ENCODE data around the gene CACNA1H. TPM values are rescaled to one million over a fixed set of nuclear protein-coding genes. Genes with fewer than 3 reads are reported as not detected.
"Not testable (repeated sequence)": the region's sequence is repeated elsewhere in the genome, so short reads cannot be mapped to it uniquely, and the experiment has no call there.

The CACNA1H gene
- total RNA-seq, 1 donor from 2014 or later, result 4.1 TPM

DNA sequence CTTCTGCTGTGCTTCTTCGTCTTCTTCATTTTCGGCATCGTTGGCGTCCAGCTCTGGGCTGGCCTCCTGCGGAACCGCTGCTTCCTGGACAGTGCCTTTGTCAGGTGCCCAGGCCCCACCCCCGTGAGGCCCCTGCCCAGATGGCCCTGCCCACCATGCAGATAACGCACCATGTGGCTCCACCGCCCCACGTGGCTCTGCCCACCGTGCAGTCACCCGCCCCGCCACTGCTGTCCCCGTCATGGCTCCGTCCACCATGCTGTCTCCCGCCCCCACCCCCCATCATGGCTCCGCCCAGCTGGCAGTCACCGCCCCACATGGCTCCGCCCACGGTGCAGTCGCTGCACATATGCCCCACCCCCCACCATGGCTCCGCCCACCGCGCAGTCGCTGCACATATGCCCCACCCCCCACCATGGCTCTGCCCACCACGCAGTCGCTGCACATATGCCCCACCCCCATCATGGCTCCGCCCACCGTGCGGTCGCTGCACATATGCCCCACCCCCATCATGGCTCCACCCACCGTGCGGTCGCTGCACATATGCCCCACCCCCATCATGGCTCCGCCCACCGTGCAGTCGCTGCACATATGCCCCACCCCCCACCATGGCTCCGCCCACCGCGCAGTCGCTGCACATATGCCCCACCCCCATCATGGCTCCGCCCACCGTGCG, 45.9 kb downstream of the CACNA1H start:
- ATAC-seq, result not testable (repeated sequence)

GRCh38 chr16:1199347-1200013, 46.6 kb downstream of the CACNA1H start:
- intact Hi-C loops (cut with DNase I), result no loop called here
- ATAC-seq (no peak), DNase-seq (ENCODE audit: low spot score) (no peak)

More for the DNA sequence above, 45.9 kb downstream of the CACNA1H start:
- DNase-seq (ENCODE audit: low spot score); intact Hi-C loops (cut with DNase I): not testable (repeated sequence)

GRCh38 chr16:1200014-1200627, 47.2 kb downstream of the CACNA1H start:
- intact Hi-C loops (cut with DNase I), result no loop called here
- ATAC-seq, result no peak
- no peak for DNase-seq (ENCODE audit: low spot score)

- intact Hi-C loops (cut with DNase I), result no loop called here
- ATAC-seq (no peak), DNase-seq (ENCODE audit: low spot score) (no peak)
Observed at GRCh38 chr16:1201444-1201843, 48.5 kb downstream of the CACNA1H start.

DNA sequence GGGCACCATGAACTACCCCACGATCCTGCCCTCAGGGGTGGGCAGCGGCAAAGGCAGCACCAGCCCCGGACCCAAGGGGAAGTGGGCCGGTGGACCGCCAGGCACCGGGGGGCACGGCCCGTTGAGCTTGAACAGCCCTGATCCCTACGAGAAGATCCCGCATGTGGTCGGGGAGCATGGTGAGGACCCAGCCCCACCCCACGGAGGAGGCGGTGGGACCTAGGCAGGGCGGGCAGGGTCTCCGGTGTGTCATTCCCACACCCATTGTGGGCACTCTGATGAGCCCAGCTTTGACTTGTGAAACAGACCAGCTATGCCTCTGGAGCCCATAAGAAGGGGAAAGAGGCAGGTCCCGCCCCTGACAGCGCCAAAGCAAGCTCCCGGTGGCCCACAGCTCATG, 49.4 kb downstream of the CACNA1H start:
- intact Hi-C loops (cut with DNase I), result no loop called here
- no peak for ATAC-seq
- DNase-seq (ENCODE audit: low spot score), result no peak

GRCh38 chr16:1204933-1205332, 52.0 kb downstream of the CACNA1H start:
- DNase-seq (ENCODE audit: low spot score) (no peak), ATAC-seq (no peak)
- intact Hi-C loops (cut with DNase I), result no loop called here

DNA sequence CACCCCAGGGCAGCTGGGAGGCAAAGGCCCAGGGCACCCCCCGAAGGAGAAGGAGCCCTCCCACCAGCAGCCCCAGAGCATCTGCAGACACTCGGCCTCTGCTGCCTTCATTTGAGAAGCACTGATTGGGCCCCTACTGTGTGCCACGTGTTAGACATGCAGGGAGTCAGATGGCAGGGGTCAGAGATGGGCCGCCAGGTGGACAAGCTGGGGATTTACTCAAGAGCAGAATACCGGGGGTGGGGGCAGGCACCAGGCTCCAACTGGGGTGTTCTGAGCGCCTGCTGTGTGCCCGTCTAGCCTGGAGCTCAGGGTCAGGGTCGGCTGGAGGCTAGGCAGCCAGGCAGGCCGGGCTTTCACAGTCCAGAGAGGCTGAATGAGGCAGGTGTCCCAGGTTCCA, 53.4 kb downstream of the CACNA1H start:
- intact Hi-C loops (cut with DNase I), result no loop called here
- DNase-seq (ENCODE audit: low spot score) (no peak), ATAC-seq (no peak)

DNA sequence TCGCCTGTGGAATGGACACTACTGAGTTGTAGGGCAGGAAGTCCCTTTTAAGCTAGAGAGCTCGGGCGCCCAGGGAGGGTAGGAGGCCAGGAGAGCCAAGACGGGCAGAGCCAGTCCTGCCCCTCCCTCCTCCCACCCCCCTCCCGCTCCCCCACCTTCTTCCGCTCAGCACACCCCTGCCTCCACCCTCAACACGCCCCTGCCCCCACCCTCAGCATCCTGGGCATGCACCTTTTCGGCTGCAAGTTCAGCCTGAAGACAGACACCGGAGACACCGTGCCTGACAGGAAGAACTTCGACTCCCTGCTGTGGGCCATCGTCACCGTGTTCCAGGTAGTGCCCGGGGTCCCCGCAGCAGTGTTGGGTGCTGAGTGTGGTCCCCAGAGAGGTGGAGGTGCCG, 53.9 kb downstream of the CACNA1H start:
- DNase-seq (ENCODE audit: low spot score) (no peak), ATAC-seq (no peak)
- intact Hi-C loops (cut with DNase I), result no loop called here

GRCh38 chr16:1208239-1208830, 55.4 kb downstream of the CACNA1H start:
- intact Hi-C loops (cut with DNase I), result no loop called here
- DNase-seq (ENCODE audit: low spot score) (no peak), ATAC-seq (no peak)

DNA sequence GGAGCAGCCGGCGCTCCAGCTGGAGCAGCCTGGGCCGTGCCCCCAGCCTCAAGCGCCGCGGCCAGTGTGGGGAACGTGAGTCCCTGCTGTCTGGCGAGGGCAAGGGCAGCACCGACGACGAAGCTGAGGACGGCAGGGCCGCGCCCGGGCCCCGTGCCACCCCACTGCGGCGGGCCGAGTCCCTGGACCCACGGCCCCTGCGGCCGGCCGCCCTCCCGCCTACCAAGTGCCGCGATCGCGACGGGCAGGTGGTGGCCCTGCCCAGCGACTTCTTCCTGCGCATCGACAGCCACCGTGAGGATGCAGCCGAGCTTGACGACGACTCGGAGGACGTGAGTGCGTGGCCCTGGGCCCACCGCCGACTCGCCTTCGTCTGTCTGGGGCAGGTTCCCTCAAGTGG, 56.2 kb downstream of the CACNA1H start:
- intact Hi-C loops (cut with DNase I), result no loop called here
- no peak for ATAC-seq
- no peak for DNase-seq (ENCODE audit: low spot score)

DNA sequence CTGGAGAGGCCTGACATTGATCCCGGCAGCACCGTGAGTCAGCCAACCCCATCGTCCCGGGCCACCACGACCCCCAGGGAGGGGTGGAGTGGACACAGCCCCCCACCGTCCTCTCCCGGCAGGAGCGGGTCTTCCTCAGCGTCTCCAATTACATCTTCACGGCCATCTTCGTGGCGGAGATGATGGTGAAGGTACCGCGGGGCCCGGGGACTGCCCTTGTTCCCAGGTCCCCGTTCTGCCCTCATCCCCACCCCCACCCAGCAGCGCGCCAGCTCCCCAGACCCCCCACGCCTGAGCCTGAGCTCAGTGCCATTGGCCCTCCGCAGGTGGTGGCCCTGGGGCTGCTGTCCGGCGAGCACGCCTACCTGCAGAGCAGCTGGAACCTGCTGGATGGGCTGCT, 57.6 kb downstream of the CACNA1H start:
- intact Hi-C loops (cut with DNase I), result no loop called here
- DNase-seq (ENCODE audit: low spot score) (no peak), ATAC-seq (no peak)

DNA sequence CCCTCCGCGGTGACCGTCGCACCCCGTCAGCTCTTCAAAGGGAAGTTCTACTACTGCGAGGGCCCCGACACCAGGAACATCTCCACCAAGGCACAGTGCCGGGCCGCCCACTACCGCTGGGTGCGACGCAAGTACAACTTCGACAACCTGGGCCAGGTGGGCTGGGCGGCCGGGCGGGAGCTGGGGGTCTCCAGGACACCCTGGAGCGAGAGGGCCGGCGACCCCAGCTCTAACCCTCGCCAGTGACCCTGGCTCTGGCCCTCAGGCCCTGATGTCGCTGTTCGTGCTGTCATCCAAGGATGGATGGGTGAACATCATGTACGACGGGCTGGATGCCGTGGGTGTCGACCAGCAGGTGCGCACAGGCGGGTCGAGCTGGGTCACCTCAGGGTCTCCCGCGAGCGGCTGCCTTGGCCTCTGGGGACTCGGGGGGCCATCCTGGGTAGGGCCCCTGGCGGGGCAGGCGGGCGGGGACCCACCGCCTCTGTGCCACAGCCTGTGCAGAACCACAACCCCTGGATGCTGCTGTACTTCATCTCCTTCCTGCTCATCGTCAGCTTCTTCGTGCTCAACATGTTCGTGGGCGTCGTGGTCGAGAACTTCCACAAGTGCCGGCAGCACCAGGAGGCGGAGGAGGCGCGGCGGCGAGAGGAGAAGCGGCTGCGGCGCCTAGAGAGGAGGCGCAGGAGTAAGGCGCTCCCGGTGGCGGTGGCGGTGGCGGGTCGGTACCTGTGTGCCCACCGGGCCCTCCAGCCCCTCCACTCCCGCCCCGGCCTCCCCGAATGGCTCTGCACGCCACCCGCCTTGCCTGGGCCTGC, 58.8 kb downstream of the CACNA1H start:
- no peak for DNase-seq (ENCODE audit: low spot score)
- no peak for ATAC-seq
- intact Hi-C loops (cut with DNase I), result no loop called here

- ATAC-seq, result no peak
- intact Hi-C loops (cut with DNase I), result no loop called here
- DNase-seq (ENCODE audit: low spot score), result no peak
Observed at GRCh38 chr16:1212616-1213194, 59.8 kb downstream of the CACNA1H start.

GRCh38 chr16:1213231-1213630, 60.3 kb downstream of the CACNA1H start:
- no peak for ATAC-seq
- no peak for DNase-seq (ENCODE audit: low spot score)
- intact Hi-C loops (cut with DNase I), result no loop called here

GRCh38 chr16:1213796-1214372, 61.0 kb downstream of the CACNA1H start:
- no peak for ATAC-seq
- DNase-seq (ENCODE audit: low spot score), result no peak
- intact Hi-C loops (cut with DNase I), result no loop called here

- intact Hi-C loops (cut with DNase I), result no loop called here
- no peak for ATAC-seq
Observed at GRCh38 chr16:1214719-1215118, 61.8 kb downstream of the CACNA1H start.

GRCh38 chr16:1215574-1216295, 62.8 kb downstream of the CACNA1H start:
- intact Hi-C loops (cut with DNase I), result no loop called here

More at GRCh38 chr16:1214719-1215118, 61.8 kb downstream of the CACNA1H start:
- DNase-seq (ENCODE audit: low spot score), result no peak

DNA sequence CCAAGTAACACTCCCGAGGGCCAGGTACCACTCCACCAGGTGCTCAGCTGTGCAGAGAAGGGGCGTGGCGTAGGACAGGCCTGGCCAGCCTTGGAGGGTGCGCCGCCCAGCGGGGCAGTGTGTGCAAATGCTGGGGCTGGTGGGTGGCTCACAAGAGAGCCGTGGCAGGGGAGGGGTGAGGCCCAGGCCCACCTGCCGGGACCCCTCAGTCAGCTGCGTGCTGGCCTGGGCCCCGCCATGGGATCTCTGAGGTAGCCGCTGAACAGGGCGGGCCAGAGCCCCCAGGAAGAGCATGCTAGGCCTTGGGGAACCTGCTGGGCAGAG, 63.4 kb downstream of the CACNA1H start:
- intact Hi-C loops (cut with DNase I), result no loop called here
- ATAC-seq (no peak), DNase-seq (ENCODE audit: low spot score) (no peak)

More at GRCh38 chr16:1215574-1216295, 62.8 kb downstream of the CACNA1H start:
- ATAC-seq (no peak), DNase-seq (ENCODE audit: low spot score) (no peak)
